B cell (primary cell): ENCODE measurements around the gene VEGFB. TPM values are rescaled to one million over a fixed set of nuclear protein-coding genes. Genes with fewer than 3 reads are reported as not detected.

Experiments used
- ATAC-seq: fragments of 200-7000 bp; cut with Tn5 transposase; one replicate; pipeline ENCODE4 v1.10.0; 2021; ENCODE audit warnings: low read depth, mild to moderate bottlenecking, moderate number of reproducible peaks, moderate library complexity
- CTCF ChIA-PET: fragments of 350-600 bp; sonication (Branson Sonifier 250); formaldehyde crosslinking; loops from one replicate; lab custom pipeline; 2021; ENCODE audit warnings: antibody characterized with exemption, inconsistent platforms; lab: Charles Lee
- POLR2A ChIA-PET: fragments of 350-600 bp; sonication (Branson Sonifier 250); formaldehyde crosslinking; loops from one replicate; lab custom pipeline; 2021; ENCODE audit warnings: antibody characterized with exemption; lab: Charles Lee
- DNase-seq: peaks from one replicate; pipeline ENCODE4 v3.0.0; 2013
- H2AFZ ChIP-seq: 2 replicates; pipeline ENCODE4 v1.6.1; 2012; ENCODE audit warnings: mild to moderate bottlenecking, low read depth, low read length; ENCODE audit not compliant: insufficient read depth, poor library complexity, severe bottlenecking
- H3K27ac ChIP-seq, 2 donors: 1 replicate in 1 of 2; 2 replicates in 1 of 2; pipeline ENCODE4 v1.5.1; 2012 to 2013; ENCODE audit warnings: low read length in 2 of 2, mild to moderate bottlenecking in 2 of 2, moderate library complexity in 1 of 2
- H3K27me3 ChIP-seq, 4 experiments: fragments of 200-600 bp in 1 of 4; sonication (generic) in 1 of 4; replicated peaks in 1 of 4; 1 replicate in 2 of 4; 2 replicates in 2 of 4; pipeline versions ENCODE4 v1.6.1 to v1.7.0; 2013 to 2016; ENCODE audit warnings: low read length in 3 of 4, mild to moderate bottlenecking in 2 of 4, mixed read lengths in 1 of 4, moderate library complexity in 1 of 4; ENCODE audit not compliant: insufficient read depth in 4 of 4, control insufficient read depth in 3 of 4; ENCODE audit errors: control extremely low read depth in 1 of 4
- H3K36me3 ChIP-seq, 2 experiments: replicated peaks in 1 of 2; 1 replicate in 1 of 2; 2 replicates in 1 of 2; pipeline versions ENCODE4 v1.6.1 to v1.7.1; 2013; ENCODE audit warnings: low read length in 1 of 2; ENCODE audit not compliant: insufficient read depth in 2 of 2, control insufficient read depth in 1 of 2; ENCODE audit errors: control extremely low read depth in 1 of 2, extremely low read depth in 1 of 2
- H3K4me1 ChIP-seq, 2 donors: fragments of 200-600 bp in 1 of 2; sonication (generic) in 1 of 2; 1 replicate in 1 of 2; 2 replicates in 1 of 2; pipeline versions ENCODE4 v1.5.1 to v1.6.1; 2013 to 2017; ENCODE audit warnings: low read length in 2 of 2; ENCODE audit not compliant: control insufficient read depth in 2 of 2, insufficient read depth in 2 of 2
- H3K4me2 ChIP-seq: replicated peaks from 2 replicates; pipeline ENCODE3; 2012; ENCODE audit warnings: mild to moderate bottlenecking, low read depth, low read length; ENCODE audit not compliant: poor library complexity, severe bottlenecking
- H3K4me3 ChIP-seq, 5 experiments: fragments of 200-600 bp in 1 of 5; sonication (generic) in 1 of 5; 1 replicate in 3 of 5; 2 replicates in 2 of 5; pipeline versions ENCODE4 v1.5.1 to v1.7.0; 2011 to 2016; ENCODE audit warnings: low read length in 4 of 5, mild to moderate bottlenecking in 4 of 5, low read depth in 2 of 5, control low read depth in 1 of 5, moderate library complexity in 1 of 5; ENCODE audit not compliant: insufficient read depth in 1 of 5; ENCODE audit errors: control extremely low read depth in 1 of 5, extremely low read depth in 1 of 5
- H3K79me2 ChIP-seq: fragments of 200-600 bp; sonication (generic); one replicate; pipeline ENCODE4 v1.6.0; 2016; ENCODE audit warnings: low read length; ENCODE audit not compliant: control insufficient read depth, insufficient read depth
- H3K9ac ChIP-seq: fragments of 200-600 bp; sonication (generic); 2 replicates; pipeline ENCODE4 v1.6.1; 2017; ENCODE audit warnings: mild to moderate bottlenecking, low read length, moderate library complexity
- H3K9me3 ChIP-seq, 3 donors: one replicate each; pipeline versions ENCODE4 v1.6.1 to v1.7.1; 2013; ENCODE audit warnings: low read length in 2 of 3; ENCODE audit not compliant: control insufficient read depth in 2 of 3, insufficient read depth in 1 of 3; ENCODE audit errors: control extremely low read depth in 1 of 3
- H4K20me1 ChIP-seq: 2 replicates; pipeline ENCODE4 v1.6.0; 2012; ENCODE audit warnings: mild to moderate bottlenecking, low read length; ENCODE audit not compliant: insufficient read depth, control insufficient read depth, poor library complexity, severe bottlenecking
- H3K27ac Mint-ChIP-seq: one replicate; pipeline ENCODE4 v1.8.0; 2021; ENCODE audit warnings: mixed read lengths
- H3K27me3 Mint-ChIP-seq: one replicate; pipeline ENCODE4 v1.8.0; 2021; ENCODE audit warnings: mixed read lengths
- H3K4me1 Mint-ChIP-seq: one replicate; pipeline ENCODE4 v1.8.0; 2021; ENCODE audit warnings: mixed read lengths
- H3K4me3 Mint-ChIP-seq: one replicate; pipeline ENCODE4 v1.8.0; 2021; ENCODE audit warnings: mixed read lengths
- H3K9me3 Mint-ChIP-seq: one replicate; pipeline ENCODE4 v1.8.0; 2022; ENCODE audit warnings: mixed read lengths; ENCODE audit not compliant: insufficient read depth
- CTCF ChIP-seq: fragments of 200-600 bp; IDR thresholded peaks from one replicate; pipeline ENCODE4 v1.8.0; 2022; ENCODE audit warnings: antibody characterized with exemption, mild to moderate bottlenecking
- EZH2 ChIP-seq: IDR thresholded peaks from 2 replicates; pipeline ENCODE4 v1.6.1; 2012; ENCODE audit warnings: borderline replicate concordance, low read depth, mild to moderate bottlenecking, moderate library complexity, low read length; ENCODE audit not compliant: insufficient read depth, poor library complexity, severe bottlenecking
- whole genome bisulfite sequencing: methylation state at CpG from one replicate; pipeline ENCODE4 v1.1.5; 2013; ENCODE audit warnings: missing lambda C conversion rate; ENCODE audit not compliant: insufficient coverage; 5-methylcytosine and 5-hydroxymethylcytosine counted together
- intact Hi-C: fragments of 100-400 bp; cut with micrococcal nuclease; formaldehyde crosslinking; loops from one replicate; pipeline ENCODE4 v1.10.0; 2022
- polyA plus RNA-seq: library from polyadenylated mRNA; depleted of rRNA; stranded (reverse); fragments of >200 nt; gene quantifications from 2 replicates; pipeline ENCODE4 v1.2.3, GENCODE V29; 2012
- total RNA-seq, 2 donors: library from RNA; stranded (reverse); fragments of 120-200 nt in 1 of 2; gene quantifications; 1 replicate in 1 of 2; 2 replicates in 1 of 2; pipeline versions ENCODE4 v1.2.3 to v1.2.4, GENCODE V29; 2013 to 2022

Gene VEGFB
- total and polyA plus RNA-seq, 2 donors (not counting 1 experiment from before 2014, with no cell fraction given), result 56.4 to 152 TPM

- peak within 1 kb of the TSS; percentile 99 for H3K4me2 ChIP-seq
- ChIA-PET CTCF (interaction anchor here (1.0 to 10.3 kb wide), 18 partner anchors 10 to 446 kb away, joined by 3 to 243 read pairs (median 7); partner anchors contain the start of genes CATSPERZ, ESRRA, FKBP2 and NUDT22), POLR2A (interaction anchor here (0.6 to 4.8 kb wide), 18 partner anchors 13 to 111 kb away, joined by 3 to 78 read pairs (median 6); partner anchors contain the start of genes BAD, DNAJC4, ESRRA and FKBP2)
- peak within 1 kb of the TSS; percentile 73 to 90 for H3K27ac ChIP-seq
- intact Hi-C loops, result loop anchor here (1.0 to 10.0 kb wide), 5 partner anchors 20 to 448 kb away; partner anchors contain the start of genes DNAJC4, FKBP2, NUDT22 and TRPT1
- peaks cover 33% of the 10 kb centered on the region for H4K20me1 ChIP-seq
- H3K27ac Mint-ChIP-seq, result peak within 1 kb of the TSS; percentile 96
- peaks cover 49% of the 10 kb centered on the region for H3K4me1 Mint-ChIP-seq
- peaks cover 0 to 43% of the 10 kb centered on the region in 2 experiments for H3K36me3 ChIP-seq
- H3K4me3 Mint-ChIP-seq, result peak within 1 kb of the TSS; percentile 90
- no peaks in the 10 kb centered on the region for H3K27me3 ChIP-seq
- H3K9me3 ChIP-seq, result no peaks in the 10 kb centered on the region
- ATAC-seq (peak; percentile 61), DNase-seq (peak; percentile 73)
- 4% methylated on average over 24 of the region's 27 CpGs for WGBS
- peak within 1 kb of the TSS; percentile 74 for H2AFZ ChIP-seq
- no peak for TF ChIP-seq EZH2
- TF ChIP-seq CTCF, result no peak
- peak within 1 kb of the TSS; percentile 69 to 95 (median 79) for H3K4me3 ChIP-seq
- H3K4me1 ChIP-seq, result peaks cover 30 to 46% of the 10 kb centered on the region in 2 donors
- H3K27me3 Mint-ChIP-seq, result no peaks in the 10 kb centered on the region
- H3K79me2 ChIP-seq, result peaks cover 37% of the 10 kb centered on the region
- H3K9me3 Mint-ChIP-seq, result no peaks in the 10 kb centered on the region
- peak within 1 kb of the TSS; percentile 93 for H3K9ac ChIP-seq
These were observed 27.7 kb upstream of the VEGFB start, which contains the start of gene FERMT3 for GRCh38 chr11:64206457-64207255. Gene FERMT3 (plus strand): TSS chr11:64206721. CDS start chr11:64207365, 644 bp downstream.
